CD4-positive, alpha-beta memory T cell (primary cell): ENCODE measurements around the gene EIF3F. TPM values are rescaled to one million over a fixed set of nuclear protein-coding genes. Genes with fewer than 3 reads are reported as not detected.
A peak's percentile ranks its signal among the peaks of the same experiment; 100 is the strongest.

Source experiments
- CTCF ChIA-PET: fragments of 350-600 bp; sonication (Branson Sonifier 250); formaldehyde crosslinking; loops from one replicate; lab custom pipeline; 2021; ENCODE audit warnings: inconsistent platforms; ENCODE audit not compliant: partially characterized antibody; lab: Charles Lee
- POLR2A ChIA-PET: fragments of 350-600 bp; sonication (Branson Sonifier 250); formaldehyde crosslinking; loops from one replicate; lab custom pipeline; 2021; ENCODE audit not compliant: partially characterized antibody; lab: Charles Lee
- DNase-seq, 5 donors: peaks; one replicate each; pipeline versions ENCODE4 v3.0.0 to v3.0.0-alpha.2; 2020 to 2022; ENCODE audit warnings: mixed read lengths in 1 of 5
- H3K27ac ChIP-seq: one replicate; pipeline ENCODE4 v1.7.0; 2013; ENCODE audit warnings: low read depth, low read length
- H3K27me3 ChIP-seq: 2 replicates; pipeline ENCODE4 v1.7.0; 2013; ENCODE audit warnings: mild to moderate bottlenecking, low read length, moderate library complexity; ENCODE audit not compliant: insufficient read depth
- H3K36me3 ChIP-seq: 2 replicates; pipeline ENCODE4 v1.7.0; 2013; ENCODE audit warnings: mild to moderate bottlenecking, low read length, moderate library complexity; ENCODE audit not compliant: insufficient read depth
- H3K4me1 ChIP-seq: 2 replicates; pipeline ENCODE4 v1.7.0; 2013; ENCODE audit warnings: mild to moderate bottlenecking, low read length, moderate library complexity; ENCODE audit not compliant: insufficient read depth
- H3K4me3 ChIP-seq, 2 donors: one replicate each; pipeline ENCODE4 v1.7.0; 2013; ENCODE audit warnings: low read length in 2 of 2, mild to moderate bottlenecking in 1 of 2
- H3K9me3 ChIP-seq, 2 donors: one replicate each; pipeline ENCODE4 v1.7.0; 2013; ENCODE audit warnings: low read length in 2 of 2, control low read depth in 1 of 2; ENCODE audit not compliant: control insufficient read depth in 1 of 2
- H3K27ac Mint-ChIP-seq, 7 donors: one replicate each; pipeline ENCODE4 v1.8.0; 2020 to 2021; ENCODE audit warnings: mixed read lengths in 7 of 7, mild to moderate bottlenecking in 6 of 7, inconsistent platforms in 3 of 7, moderate library complexity in 3 of 7
- H3K27me3 Mint-ChIP-seq, 2 donors: one replicate each; pipeline ENCODE4 v1.8.0; 2020 to 2021; ENCODE audit warnings: mixed read lengths in 2 of 2
- H3K36me3 Mint-ChIP-seq, 2 donors: one replicate each; pipeline ENCODE4 v1.8.0; 2020 to 2021; ENCODE audit warnings: mixed read lengths in 2 of 2, inconsistent platforms in 1 of 2, mild to moderate bottlenecking in 1 of 2
- H3K4me1 Mint-ChIP-seq, 4 donors: one replicate each; pipeline ENCODE4 v1.8.0; 2020 to 2021; ENCODE audit warnings: mixed read lengths in 4 of 4, mild to moderate bottlenecking in 1 of 4
- H3K4me3 Mint-ChIP-seq, 8 donors: one replicate each; pipeline ENCODE4 v1.8.0; 2020 to 2021; ENCODE audit warnings: mixed read lengths in 8 of 8, mild to moderate bottlenecking in 7 of 8, moderate library complexity in 6 of 8, inconsistent platforms in 3 of 8
- H3K9me3 Mint-ChIP-seq, 8 donors: one replicate each; pipeline ENCODE4 v1.8.0; 2020 to 2021; ENCODE audit warnings: mixed read lengths in 8 of 8, mild to moderate bottlenecking in 5 of 8, inconsistent platforms in 3 of 8, moderate library complexity in 1 of 8
- intact Hi-C: fragments of 100-400 bp; cut with micrococcal nuclease; formaldehyde crosslinking; loops from one replicate; pipeline ENCODE4 v1.15.1; 2023
- polyA plus RNA-seq, 2 donors: library from polyadenylated mRNA; unstranded; fragments of 300-500 nt; fragmentation: Illumina TruSeq; gene quantifications; one replicate each; pipeline ENCODE4 v1.2.3, GENCODE V29; 2021
- total RNA-seq, 2 experiments: library from RNA; stranded (reverse); gene quantifications; one replicate each; pipeline ENCODE4 v1.2.3, GENCODE V29; 2021

EIF3F gene
- total and polyA plus RNA-seq, 4 experiments from 2014 or later, result 317 to 441 (median 360) TPM

DNA sequence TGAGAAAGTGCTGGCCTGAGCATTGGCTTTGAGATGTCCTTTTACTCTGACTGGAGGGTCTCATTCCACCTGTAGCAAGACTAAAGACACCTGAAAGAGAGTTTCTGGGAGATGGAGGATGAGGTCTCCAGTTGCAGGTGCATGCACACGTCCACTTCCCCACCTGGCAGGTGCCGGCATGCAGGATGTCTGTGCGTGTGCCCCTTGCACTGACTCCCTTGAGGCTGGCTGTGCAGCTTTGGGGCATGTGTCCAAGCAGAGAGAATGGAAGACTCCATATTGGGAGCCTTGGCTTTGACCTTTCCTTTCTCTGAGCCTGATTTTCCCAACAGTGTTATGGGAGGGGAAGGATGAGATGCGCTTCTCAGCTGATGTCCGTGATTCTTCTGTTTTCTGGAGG, 49.8 kb downstream of the EIF3F start:
- no peaks in the 10 kb centered on the region for H3K9me3 ChIP-seq
- intact Hi-C loops, result no loop called here
- H3K4me1 Mint-ChIP-seq, result peaks cover 7 to 12% (median 8%) of the 10 kb centered on the region in 4 donors
- no peak for DNase-seq
- no peaks in the 10 kb centered on the region for H3K9me3 Mint-ChIP-seq
- ChIA-PET POLR2A (no interaction called here), CTCF (interaction anchor here (1.2 to 2.4 kb wide), 2 partner anchors 28 to 62 kb away, joined by 3 to 13 read pairs; no protein-coding TSS in a partner anchor)
- no peak overlapping the region for H3K27ac ChIP-seq
- peaks cover 4 to 15% of the 10 kb centered on the region in 2 donors for H3K27me3 Mint-ChIP-seq
- no peaks in the 10 kb centered on the region for H3K27me3 ChIP-seq
- peak overlapping the region in 1 of 7 donors; percentile 10 for H3K27ac Mint-ChIP-seq
- no peak overlapping the region for H3K4me3 ChIP-seq
- H3K36me3 Mint-ChIP-seq, result no peaks in the 10 kb centered on the region
- peaks cover 9% of the 10 kb centered on the region for H3K4me1 ChIP-seq
- no peak overlapping the region for H3K4me3 Mint-ChIP-seq
- no peaks in the 10 kb centered on the region for H3K36me3 ChIP-seq

- DNase-seq, result no peak
- CTCF ChIA-PET, result interaction anchor here (2.3 to 2.4 kb wide), 2 partner anchors 61 kb away, joined by 11 to 13 read pairs; no protein-coding TSS in a partner anchor
- intact Hi-C loops, result no loop called here
Observed at GRCh38 chr11:8038393-8038792, 51.3 kb downstream of the EIF3F start.

GRCh38 chr11:8038811-8039529, 51.8 kb downstream of the EIF3F start:
- intact Hi-C loops, result no loop called here
- no peak overlapping the region for H3K4me3 Mint-ChIP-seq
- DNase-seq, result no peak
- H3K36me3 Mint-ChIP-seq, result no peaks in the 10 kb centered on the region
- Histone ChIP-seq H3K36me3 (no peaks in the 10 kb centered on the region), H3K27ac (no peak overlapping the region), H3K9me3 (no peaks in the 10 kb centered on the region), H3K4me1 (no peaks in the 10 kb centered on the region), H3K4me3 (no peak overlapping the region), H3K27me3 (no peaks in the 10 kb centered on the region)
- H3K9me3 Mint-ChIP-seq, result no peaks in the 10 kb centered on the region
- no peak overlapping the region for H3K27ac Mint-ChIP-seq
- H3K27me3 Mint-ChIP-seq, result peaks cover 0 to 3% of the 10 kb centered on the region in 2 donors
- peaks cover 0 to 3% (median 0%) of the 10 kb centered on the region in 4 donors for H3K4me1 Mint-ChIP-seq
- ChIA-PET CTCF (interaction anchor here (2.3 kb wide), 1 partner anchor 60 kb away, joined by 11 read pairs; no protein-coding TSS in a partner anchor), POLR2A (no interaction called here)

More at GRCh38 chr11:8038393-8038792, 51.3 kb downstream of the EIF3F start:
- no peak overlapping the region for H3K4me3 ChIP-seq
- H3K27ac Mint-ChIP-seq, result no peak overlapping the region
- H3K36me3 ChIP-seq, result no peaks in the 10 kb centered on the region
- H3K4me3 Mint-ChIP-seq, result no peak overlapping the region
- H3K4me1 ChIP-seq, result peaks cover 2% of the 10 kb centered on the region
- H3K27me3 ChIP-seq, result no peaks in the 10 kb centered on the region
- H3K4me1 Mint-ChIP-seq, result peaks cover 1 to 4% (median 3%) of the 10 kb centered on the region in 4 donors
- peaks cover 0 to 7% of the 10 kb centered on the region in 2 donors for H3K27me3 Mint-ChIP-seq
- H3K9me3 Mint-ChIP-seq, result no peaks in the 10 kb centered on the region
- POLR2A ChIA-PET, result interaction anchor here (1.0 kb wide), 1 partner anchor 52 kb away, joined by 3 read pairs; no protein-coding TSS in a partner anchor
- no peaks in the 10 kb centered on the region for H3K9me3 ChIP-seq
- no peaks in the 10 kb centered on the region for H3K36me3 Mint-ChIP-seq
- no peak overlapping the region for H3K27ac ChIP-seq

- peaks cover 0 to 3% of the 10 kb centered on the region in 2 donors for H3K27me3 Mint-ChIP-seq
- intact Hi-C loops, result no loop called here
- Histone ChIP-seq H3K27me3 (no peaks in the 10 kb centered on the region), H3K27ac (no peak overlapping the region), H3K36me3 (no peaks in the 10 kb centered on the region), H3K4me3 (no peak overlapping the region), H3K9me3 (no peaks in the 10 kb centered on the region), H3K4me1 (no peaks in the 10 kb centered on the region)
- peak overlapping the region in 1 of 7 donors; percentile 63 for H3K27ac Mint-ChIP-seq
- POLR2A ChIA-PET, result no interaction called here
- H3K4me1 Mint-ChIP-seq, result peaks cover 0 to 3% (median 0%) of the 10 kb centered on the region in 4 donors
- H3K9me3 Mint-ChIP-seq, result no peaks in the 10 kb centered on the region
- CTCF ChIA-PET, result interaction anchor here (2.3 kb wide), 1 partner anchor 60 kb away, joined by 11 read pairs; no protein-coding TSS in a partner anchor
- no peak for DNase-seq
- H3K4me3 Mint-ChIP-seq, result no peak overlapping the region
- H3K36me3 Mint-ChIP-seq, result no peaks in the 10 kb centered on the region
Observed at GRCh38 chr11:8039530-8040260, 52.6 kb downstream of the EIF3F start.

- H3K4me1 Mint-ChIP-seq, result peaks cover 0 to 3% (median 0%) of the 10 kb centered on the region in 4 donors
- no peak overlapping the region for H3K4me3 Mint-ChIP-seq
- no peaks in the 10 kb centered on the region for H3K36me3 Mint-ChIP-seq
- Histone ChIP-seq H3K27me3 (no peaks in the 10 kb centered on the region), H3K36me3 (no peaks in the 10 kb centered on the region), H3K4me3 (no peak overlapping the region), H3K27ac (no peak overlapping the region), H3K4me1 (no peaks in the 10 kb centered on the region), H3K9me3 (no peaks in the 10 kb centered on the region)
- CTCF ChIA-PET, result interaction anchor here (2.3 kb wide), 1 partner anchor 59 kb away, joined by 11 read pairs; no protein-coding TSS in a partner anchor
- intact Hi-C loops, result no loop called here
- no peak overlapping the region for H3K27ac Mint-ChIP-seq
- POLR2A ChIA-PET, result no interaction called here
- DNase-seq, result no peak
- H3K27me3 Mint-ChIP-seq, result peaks cover 2 to 3% of the 10 kb centered on the region in 2 donors
- H3K9me3 Mint-ChIP-seq, result no peaks in the 10 kb centered on the region
Observed at GRCh38 chr11:8040261-8040920, 53.3 kb downstream of the EIF3F start.

GRCh38 chr11:8040921-8041285, 53.8 kb downstream of the EIF3F start:
- no peaks in the 10 kb centered on the region for H3K36me3 Mint-ChIP-seq
- no peak overlapping the region for H3K27ac Mint-ChIP-seq
- CTCF ChIA-PET, result interaction anchor here (2.3 kb wide), 1 partner anchor 58 kb away, joined by 11 read pairs; no protein-coding TSS in a partner anchor

More at GRCh38 chr11:8040921-8041285, 53.8 kb downstream of the EIF3F start:
- intact Hi-C loops, result no loop called here
- Mint-ChIP-seq H3K9me3 (no peaks in the 10 kb centered on the region), H3K4me1 (peaks cover 0 to 3% (median 0%) of the 10 kb centered on the region in 4 donors), H3K27me3 (peaks cover 2 to 3% of the 10 kb centered on the region in 2 donors), H3K4me3 (no peak overlapping the region)
- Histone ChIP-seq H3K9me3 (no peaks in the 10 kb centered on the region), H3K27ac (no peak overlapping the region), H3K36me3 (no peaks in the 10 kb centered on the region), H3K4me3 (no peak overlapping the region), H3K4me1 (no peaks in the 10 kb centered on the region), H3K27me3 (no peaks in the 10 kb centered on the region)
- POLR2A ChIA-PET, result no interaction called here
- DNase-seq, result no peak
